ENCODE data around the gene DHH.
A peak's percentile ranks its signal among the peaks of the same experiment; 100 is the strongest.

The DHH gene

GRCh38 chr12:49061157-49061650, 33.4 kb downstream of the DHH start:
- no peaks in the 10 kb centered on the region for H3K36me3 ChIP-seq (ENCODE audit: control insufficient read depth, insufficient read depth, low read length)
- peak overlapping the region; percentile 94 for H3K4me2 ChIP-seq (ENCODE audit: low read length)
- peaks cover 42% of the 10 kb centered on the region for H3K79me2 ChIP-seq (ENCODE audit: control insufficient read depth, insufficient read depth, low read length)
- no peak overlapping the region for H2BK120ac ChIP-seq (ENCODE audit: low read depth, low read length)
- WGBS (ENCODE audit: extremely low coverage, insufficient coverage, low lambda C conversion rate) = no CpG with 5 or more reads among the region's 16 CpGs
- H3K79me1 ChIP-seq (ENCODE audit: low read length) = peaks cover 7% of the 10 kb centered on the region
- H2AK5ac ChIP-seq (ENCODE audit: low read length) = no peak overlapping the region
- H3K56ac ChIP-seq (ENCODE audit: low read length) = peak overlapping the region; percentile 91
- peak overlapping the region; percentile 97 for H3K9ac ChIP-seq (ENCODE audit: low read length)
- peak overlapping the region; percentile 63 for H3K18ac ChIP-seq (ENCODE audit: low read length)
- peak overlapping the region; percentile 39 for H3K4ac ChIP-seq (ENCODE audit: low read depth, low read length)
- peak overlapping the region; percentile 81 for H4K5ac ChIP-seq (ENCODE audit: low read length)
- H3K27me3 ChIP-seq (ENCODE audit: insufficient read depth, low read length, poor library complexity) = no peaks in the 10 kb centered on the region
- peak overlapping the region; percentile 40 for H2BK5ac ChIP-seq (ENCODE audit: low read length)
- no peak for DNase-seq
- H2BK15ac ChIP-seq (replicated peaks; ENCODE audit: low read depth) = no peak overlapping the region
- peaks cover 10% of the 10 kb centered on the region for H3K4me1 ChIP-seq (ENCODE audit: control insufficient read depth, low read depth, low read length)
- peak overlapping the region; percentile 55 for H3K4me3 ChIP-seq (ENCODE audit: low read length)
- H3K27ac ChIP-seq (ENCODE audit: low read depth, low read length) = no peak overlapping the region
- H3K23ac ChIP-seq (ENCODE audit: low read length) = no peak overlapping the region
- no peak overlapping the region for H4K8ac ChIP-seq (ENCODE audit: low read depth, low read length)

GRCh38 chr12:49060237-49061156, 34.1 kb downstream of the DHH start, which contains the start of gene KMT2D:
Gene KMT2D (minus strand): TSS chr12:49060794. CDS start chr12:49055324, 5,470 bp downstream.
- peak within 1 kb of the TSS; percentile 95 for H3K4ac ChIP-seq (ENCODE audit: low read depth, low read length)
- peak within 1 kb of the TSS; percentile 77 for H3K18ac ChIP-seq (ENCODE audit: low read length)
- peak; percentile 98 for DNase-seq
- H4K5ac ChIP-seq (ENCODE audit: low read length) = peak within 1 kb of the TSS; percentile 81
- peaks cover 10% of the 10 kb centered on the region for H3K4me1 ChIP-seq (ENCODE audit: control insufficient read depth, low read depth, low read length)
- no peak within 1 kb of the TSS for H2AK5ac ChIP-seq (ENCODE audit: low read length)
- H3K9ac ChIP-seq (ENCODE audit: low read length) = peak within 1 kb of the TSS; percentile 97
- H3K27ac ChIP-seq (ENCODE audit: low read depth, low read length) = peak within 1 kb of the TSS; percentile 92
- peak within 1 kb of the TSS; percentile 31 for H2BK120ac ChIP-seq (ENCODE audit: low read depth, low read length)
- H3K27me3 ChIP-seq (ENCODE audit: insufficient read depth, low read length, poor library complexity) = no peaks in the 10 kb centered on the region
- H2BK5ac ChIP-seq (ENCODE audit: low read length) = peak within 1 kb of the TSS; percentile 97
- H3K79me2 ChIP-seq (ENCODE audit: control insufficient read depth, insufficient read depth, low read length) = peaks cover 49% of the 10 kb centered on the region
- peak within 1 kb of the TSS; percentile 55 for H3K4me3 ChIP-seq (ENCODE audit: low read length)
- H2BK15ac ChIP-seq (replicated peaks; ENCODE audit: low read depth) = no peak within 1 kb of the TSS
- H3K36me3 ChIP-seq (ENCODE audit: control insufficient read depth, insufficient read depth, low read length) = no peaks in the 10 kb centered on the region
- peak within 1 kb of the TSS; percentile 97 for H3K4me2 ChIP-seq (ENCODE audit: low read length)
- peak within 1 kb of the TSS; percentile 83 for H4K8ac ChIP-seq (ENCODE audit: low read depth, low read length)
- H3K56ac ChIP-seq (ENCODE audit: low read length) = peak within 1 kb of the TSS; percentile 91
- peak within 1 kb of the TSS; percentile 12 for H3K23ac ChIP-seq (ENCODE audit: low read length)
- WGBS (ENCODE audit: extremely low coverage, insufficient coverage, low lambda C conversion rate) = no CpG with 5 or more reads among the region's 74 CpGs
- peaks cover 10% of the 10 kb centered on the region for H3K79me1 ChIP-seq (ENCODE audit: low read length)

GRCh38 chr12:49059299-49060171, 35.1 kb downstream of the DHH start:
- H2BK15ac ChIP-seq (replicated peaks; ENCODE audit: low read depth) = no peak overlapping the region
- peak overlapping the region; percentile 97 for H3K4me2 ChIP-seq (ENCODE audit: low read length)
- H4K5ac ChIP-seq (ENCODE audit: low read length) = no peak overlapping the region
- H2BK120ac ChIP-seq (ENCODE audit: low read depth, low read length) = peak overlapping the region; percentile 31
- peaks cover 18% of the 10 kb centered on the region for H3K79me1 ChIP-seq (ENCODE audit: low read length)
- H3K56ac ChIP-seq (ENCODE audit: low read length) = peak overlapping the region; percentile 91
- peak overlapping the region; percentile 55 for H3K4me3 ChIP-seq (ENCODE audit: low read length)
- peaks cover 58% of the 10 kb centered on the region for H3K79me2 ChIP-seq (ENCODE audit: control insufficient read depth, insufficient read depth, low read length)
- H3K27me3 ChIP-seq (ENCODE audit: insufficient read depth, low read length, poor library complexity) = no peaks in the 10 kb centered on the region
- peaks cover 10% of the 10 kb centered on the region for H3K4me1 ChIP-seq (ENCODE audit: control insufficient read depth, low read depth, low read length)
- H3K18ac ChIP-seq (ENCODE audit: low read length) = peak overlapping the region; percentile 77
- WGBS (ENCODE audit: extremely low coverage, insufficient coverage, low lambda C conversion rate) = no CpG with 5 or more reads among the region's 70 CpGs
- H3K27ac ChIP-seq (ENCODE audit: low read depth, low read length) = peak overlapping the region; percentile 92
- peaks cover 1% of the 10 kb centered on the region for H3K36me3 ChIP-seq (ENCODE audit: control insufficient read depth, insufficient read depth, low read length)
- H3K4ac ChIP-seq (ENCODE audit: low read depth, low read length) = peak overlapping the region; percentile 95
- no peak overlapping the region for H2AK5ac ChIP-seq (ENCODE audit: low read length)
- peak overlapping the region; percentile 97 for H3K9ac ChIP-seq (ENCODE audit: low read length)
- H2BK5ac ChIP-seq (ENCODE audit: low read length) = no peak overlapping the region
- H4K8ac ChIP-seq (ENCODE audit: low read depth, low read length) = no peak overlapping the region
- peak overlapping the region; percentile 26 for H3K23ac ChIP-seq (ENCODE audit: low read length)
- DNase-seq = peak; percentile 57

- DNase-seq = no peak
- Histone ChIP-seq H4K8ac (ENCODE audit: low read depth, low read length) (no peak overlapping the region), H2BK120ac (ENCODE audit: low read depth, low read length) (no peak overlapping the region), H2BK5ac (ENCODE audit: low read length) (no peak overlapping the region), H2AK5ac (ENCODE audit: low read length) (no peak overlapping the region), H2BK15ac (replicated peaks; ENCODE audit: low read depth) (no peak overlapping the region), H3K56ac (ENCODE audit: low read length) (peak overlapping the region; percentile 91), H3K27ac (ENCODE audit: low read depth, low read length) (no peak overlapping the region), H3K79me2 (ENCODE audit: control insufficient read depth, insufficient read depth, low read length) (peaks cover 64% of the 10 kb centered on the region), H3K18ac (ENCODE audit: low read length) (no peak overlapping the region), H4K5ac (ENCODE audit: low read length) (no peak overlapping the region), H3K4me2 (ENCODE audit: low read length) (peak overlapping the region; percentile 97), H3K27me3 (ENCODE audit: insufficient read depth, low read length, poor library complexity) (no peaks in the 10 kb centered on the region), H3K36me3 (ENCODE audit: control insufficient read depth, insufficient read depth, low read length) (peaks cover 3% of the 10 kb centered on the region), H3K4ac (ENCODE audit: low read depth, low read length) (no peak overlapping the region), H3K4me1 (ENCODE audit: control insufficient read depth, low read depth, low read length) (peaks cover 10% of the 10 kb centered on the region), H3K9ac (ENCODE audit: low read length) (peak overlapping the region; percentile 97), H3K4me3 (ENCODE audit: low read length) (peak overlapping the region; percentile 55), H3K79me1 (ENCODE audit: low read length) (peaks cover 22% of the 10 kb centered on the region), H3K23ac (ENCODE audit: low read length) (peak overlapping the region; percentile 68)
- no CpG with 5 or more reads among the region's 1 CpG for WGBS (ENCODE audit: extremely low coverage, insufficient coverage, low lambda C conversion rate)
Observed at GRCh38 chr12:49059045-49059298, 35.6 kb downstream of the DHH start.

DNA sequence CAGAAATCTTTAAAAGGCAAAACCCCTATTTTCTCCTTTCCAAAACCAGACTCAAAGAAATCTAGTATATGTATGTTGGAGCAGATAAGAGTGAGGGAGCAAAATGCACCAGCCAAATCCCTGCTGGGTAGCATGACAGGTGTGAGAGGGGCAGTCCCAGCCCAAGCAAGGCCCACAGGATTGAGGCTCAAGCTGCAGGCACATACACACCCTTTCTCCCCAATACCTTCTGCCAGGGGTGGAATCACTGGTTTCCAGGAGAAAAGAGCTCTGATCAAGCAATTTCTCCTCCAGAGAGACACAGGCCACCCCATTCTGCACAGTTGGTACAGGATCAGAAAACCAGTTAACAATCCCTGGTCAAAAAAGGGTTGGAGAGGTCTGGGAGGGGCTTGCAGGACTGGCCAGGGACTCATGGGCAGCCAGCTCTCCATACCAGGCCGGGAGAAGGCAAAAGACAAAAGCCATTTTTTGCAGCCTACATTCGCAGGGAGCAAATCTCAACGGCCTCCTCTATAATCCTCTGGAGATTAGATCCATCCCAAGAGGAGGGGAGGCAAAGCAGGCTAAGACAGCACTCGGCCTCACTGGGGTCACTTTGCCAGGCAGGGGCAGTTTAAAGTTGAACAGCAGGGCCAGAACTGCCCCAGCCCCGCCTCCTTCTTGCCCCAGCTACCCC, 36.1 kb downstream of the DHH start:
- H3K4me1 ChIP-seq (ENCODE audit: control insufficient read depth, low read depth, low read length) = peaks cover 10% of the 10 kb centered on the region
- H3K4ac ChIP-seq (ENCODE audit: low read depth, low read length) = no peak overlapping the region
- no peak overlapping the region for H4K8ac ChIP-seq (ENCODE audit: low read depth, low read length)
- H3K18ac ChIP-seq (ENCODE audit: low read length) = no peak overlapping the region
- DNase-seq = no peak
- H3K79me2 ChIP-seq (ENCODE audit: control insufficient read depth, insufficient read depth, low read length) = peaks cover 65% of the 10 kb centered on the region
- no peaks in the 10 kb centered on the region for H3K27me3 ChIP-seq (ENCODE audit: insufficient read depth, low read length, poor library complexity)
- no peak overlapping the region for H2BK120ac ChIP-seq (ENCODE audit: low read depth, low read length)
- no peak overlapping the region for H2AK5ac ChIP-seq (ENCODE audit: low read length)
- H3K4me2 ChIP-seq (ENCODE audit: low read length) = peak overlapping the region; percentile 97
- WGBS (ENCODE audit: extremely low coverage, insufficient coverage, low lambda C conversion rate) = no CpG with 5 or more reads among the region's 5 CpGs
- no peak overlapping the region for H3K27ac ChIP-seq (ENCODE audit: low read depth, low read length)
- no peak overlapping the region for H3K23ac ChIP-seq (ENCODE audit: low read length)
- no peak overlapping the region for H4K5ac ChIP-seq (ENCODE audit: low read length)
- H3K4me3 ChIP-seq (ENCODE audit: low read length) = peak overlapping the region; percentile 55
- H2BK15ac ChIP-seq (replicated peaks; ENCODE audit: low read depth) = no peak overlapping the region
- peak overlapping the region; percentile 91 for H3K56ac ChIP-seq (ENCODE audit: low read length)
- H3K9ac ChIP-seq (ENCODE audit: low read length) = peak overlapping the region; percentile 97
- H2BK5ac ChIP-seq (ENCODE audit: low read length) = no peak overlapping the region
- H3K36me3 ChIP-seq (ENCODE audit: control insufficient read depth, insufficient read depth, low read length) = peaks cover 6% of the 10 kb centered on the region
- peaks cover 24% of the 10 kb centered on the region for H3K79me1 ChIP-seq (ENCODE audit: low read length)
